Activated naive CD8-positive, alpha-beta T cell treated with anti-CD3 and anti-CD28 coated beads for 36 hours (primary cell): Measurements from ENCODE around the gene ZNF608. TPM values are rescaled to one million over a fixed set of nuclear protein-coding genes. Genes with fewer than 3 reads are reported as not detected.

Experiments used
- DNase-seq: peaks from one replicate; pipeline ENCODE4 v3.0.0; 2021
- H3K27ac Mint-ChIP-seq: one replicate; pipeline ENCODE4 v1.8.0; 2022; ENCODE audit warnings: mild to moderate bottlenecking, moderate library complexity, mixed read lengths
- H3K27me3 Mint-ChIP-seq: one replicate; pipeline ENCODE4 v1.8.0; 2022; ENCODE audit warnings: mild to moderate bottlenecking, mixed read lengths
- H3K36me3 Mint-ChIP-seq: one replicate; pipeline ENCODE4 v1.8.0; 2021; ENCODE audit warnings: mild to moderate bottlenecking, mixed read lengths
- H3K4me1 Mint-ChIP-seq: one replicate; pipeline ENCODE4 v1.8.0; 2021; ENCODE audit warnings: mixed read lengths
- H3K4me3 Mint-ChIP-seq: one replicate; pipeline ENCODE4 v1.8.0; 2022; ENCODE audit warnings: mild to moderate bottlenecking, moderate library complexity, mixed read lengths
- H3K9me3 Mint-ChIP-seq: one replicate; pipeline ENCODE4 v1.8.0; 2022; ENCODE audit warnings: mixed read lengths
- total RNA-seq, 2 experiments: library from RNA; stranded (reverse); gene quantifications; one replicate each; pipeline ENCODE4 v1.2.3, GENCODE V29; 2021

The ZNF608 gene
- total RNA-seq, 2 experiments from 2014 or later = 0.06 to 0.12 TPM

GRCh38 chr5:124721229-124721735 is 25.2 kb downstream of the ZNF608 start:
- no peak overlapping the region for H3K27ac Mint-ChIP-seq
- H3K4me1 Mint-ChIP-seq = no peaks in the 10 kb centered on the region
- H3K27me3 Mint-ChIP-seq = peaks cover 7% of the 10 kb centered on the region
- no peak for DNase-seq
- no peaks in the 10 kb centered on the region for H3K36me3 Mint-ChIP-seq
- no peaks in the 10 kb centered on the region for H3K9me3 Mint-ChIP-seq
- no peak overlapping the region for H3K4me3 Mint-ChIP-seq

GRCh38 chr5:124720593-124720992 is 25.8 kb downstream of the ZNF608 start:
- H3K4me3 Mint-ChIP-seq = no peak overlapping the region
- H3K27ac Mint-ChIP-seq = no peak overlapping the region
- H3K9me3 Mint-ChIP-seq = no peaks in the 10 kb centered on the region
- DNase-seq = no peak
- H3K27me3 Mint-ChIP-seq = peaks cover 4% of the 10 kb centered on the region
- H3K4me1 Mint-ChIP-seq = no peaks in the 10 kb centered on the region
- H3K36me3 Mint-ChIP-seq = no peaks in the 10 kb centered on the region

- DNase-seq = no peak
- H3K4me1 Mint-ChIP-seq = no peaks in the 10 kb centered on the region
Measured at GRCh38 chr5:124719113-124719967, 27.1 kb downstream of the ZNF608 start.

DNA sequence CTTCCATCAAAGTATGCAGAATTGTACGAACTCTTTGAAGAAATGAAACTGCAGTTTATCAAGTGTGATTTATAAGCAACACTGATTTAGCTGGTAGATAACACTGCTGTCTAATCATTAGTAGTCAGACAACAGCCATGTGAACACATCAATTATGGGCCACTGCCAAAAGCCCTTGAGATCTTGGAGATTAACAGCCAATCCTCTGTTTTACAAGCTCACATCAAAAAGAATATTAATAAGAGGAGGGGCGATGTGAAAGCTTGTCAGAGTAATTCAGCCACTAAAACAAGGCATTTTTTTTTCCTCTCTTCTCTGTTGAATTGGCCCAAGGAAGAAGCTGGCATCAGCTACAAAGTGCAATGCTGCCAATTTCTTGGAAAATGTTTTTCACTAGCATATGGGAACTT is 28.1 kb downstream of the ZNF608 start:
- H3K9me3 Mint-ChIP-seq = no peaks in the 10 kb centered on the region
- H3K27ac Mint-ChIP-seq = no peak overlapping the region
- H3K4me1 Mint-ChIP-seq = no peaks in the 10 kb centered on the region
- H3K4me3 Mint-ChIP-seq = no peak overlapping the region
- H3K27me3 Mint-ChIP-seq = peaks cover 4% of the 10 kb centered on the region
- no peaks in the 10 kb centered on the region for H3K36me3 Mint-ChIP-seq
- no peak for DNase-seq

More at GRCh38 chr5:124719113-124719967, 27.1 kb downstream of the ZNF608 start:
- Mint-ChIP-seq H3K9me3 (no peaks in the 10 kb centered on the region), H3K36me3 (no peaks in the 10 kb centered on the region), H3K4me3 (no peak overlapping the region), H3K27ac (no peak overlapping the region), H3K27me3 (peaks cover 4% of the 10 kb centered on the region)

- Mint-ChIP-seq H3K9me3 (no peaks in the 10 kb centered on the region), H3K27ac (no peak overlapping the region), H3K36me3 (no peaks in the 10 kb centered on the region), H3K4me3 (no peak overlapping the region), H3K27me3 (peaks cover under 1% of the 10 kb centered on the region), H3K4me1 (no peaks in the 10 kb centered on the region)
- DNase-seq = no peak
Measured at GRCh38 chr5:124716169-124716568, 30.3 kb downstream of the ZNF608 start.

DNA sequence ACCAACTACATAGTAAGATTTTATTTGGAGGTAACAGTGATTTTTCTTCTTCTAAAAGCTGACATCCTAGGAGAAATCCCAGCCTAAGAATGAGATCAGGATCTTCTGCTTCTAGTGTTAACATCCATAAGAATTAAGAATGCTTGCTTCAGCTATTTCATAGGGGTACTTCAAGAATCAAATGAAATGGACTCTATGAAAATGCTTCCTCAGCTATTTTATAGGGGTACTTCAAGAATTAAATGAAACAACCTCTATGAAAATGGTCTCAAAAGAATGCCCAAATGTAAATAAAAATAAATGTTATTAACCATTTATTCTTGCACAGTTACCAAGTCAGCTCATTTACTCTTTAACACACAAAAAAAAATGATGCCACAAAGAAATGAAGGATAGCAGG is 31.5 kb downstream of the ZNF608 start:
- Mint-ChIP-seq H3K27ac (no peak overlapping the region), H3K27me3 (no peaks in the 10 kb centered on the region), H3K4me3 (no peak overlapping the region), H3K9me3 (no peaks in the 10 kb centered on the region), H3K4me1 (no peaks in the 10 kb centered on the region), H3K36me3 (no peaks in the 10 kb centered on the region)
- DNase-seq = no peak

- no peaks in the 10 kb centered on the region for H3K9me3 Mint-ChIP-seq
- H3K4me1 Mint-ChIP-seq = no peaks in the 10 kb centered on the region
- DNase-seq = no peak
- no peaks in the 10 kb centered on the region for H3K27me3 Mint-ChIP-seq
- H3K36me3 Mint-ChIP-seq = no peaks in the 10 kb centered on the region
- H3K27ac Mint-ChIP-seq = no peak overlapping the region
- H3K4me3 Mint-ChIP-seq = no peak overlapping the region
Measured at GRCh38 chr5:124713595-124713994, 32.8 kb downstream of the ZNF608 start.

DNA sequence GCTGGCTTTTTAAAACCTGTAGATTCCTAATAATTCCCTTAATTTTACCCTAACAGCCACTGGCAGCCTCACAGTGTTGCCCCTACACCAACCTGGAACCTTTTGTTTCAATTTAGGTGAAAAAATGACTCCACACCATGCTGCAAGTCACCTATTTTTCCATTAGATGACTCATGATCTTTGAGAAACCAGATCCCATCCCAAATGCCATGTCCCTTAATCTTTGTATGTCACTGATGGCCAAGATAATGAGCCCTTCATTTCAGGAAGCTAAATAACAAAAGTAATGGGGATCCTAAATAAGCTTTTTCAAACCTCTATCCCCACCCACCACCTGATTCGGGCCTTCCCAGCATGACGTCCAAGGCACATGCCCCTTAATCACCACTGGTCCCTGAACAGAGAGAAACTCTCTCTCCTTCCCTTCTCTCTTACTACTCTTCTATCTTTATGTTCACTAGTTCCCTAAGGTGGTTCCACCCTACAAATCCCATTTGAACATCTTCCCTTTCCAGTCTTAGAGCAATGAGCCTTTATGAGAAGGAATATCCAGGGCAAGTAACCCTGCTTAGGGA is 33.6 kb downstream of the ZNF608 start:
- Mint-ChIP-seq H3K36me3 (no peaks in the 10 kb centered on the region), H3K27me3 (peaks cover 3% of the 10 kb centered on the region), H3K9me3 (no peaks in the 10 kb centered on the region), H3K27ac (no peak overlapping the region), H3K4me3 (no peak overlapping the region), H3K4me1 (no peaks in the 10 kb centered on the region)
- no peak for DNase-seq

GRCh38 chr5:124708086-124708485 is 38.4 kb downstream of the ZNF608 start:
- no peak overlapping the region for H3K27ac Mint-ChIP-seq
- no peak overlapping the region for H3K4me3 Mint-ChIP-seq
- DNase-seq = no peak
- no peaks in the 10 kb centered on the region for H3K4me1 Mint-ChIP-seq
- H3K36me3 Mint-ChIP-seq = no peaks in the 10 kb centered on the region
- peaks cover 23% of the 10 kb centered on the region for H3K27me3 Mint-ChIP-seq
- no peaks in the 10 kb centered on the region for H3K9me3 Mint-ChIP-seq

- Mint-ChIP-seq H3K36me3 (no peaks in the 10 kb centered on the region), H3K4me1 (no peaks in the 10 kb centered on the region), H3K27ac (no peak overlapping the region), H3K9me3 (no peaks in the 10 kb centered on the region), H3K27me3 (peaks cover 23% of the 10 kb centered on the region), H3K4me3 (no peak overlapping the region)
- no peak for DNase-seq
Measured at GRCh38 chr5:124707520-124707919, 38.9 kb downstream of the ZNF608 start.

GRCh38 chr5:124706729-124707361 is 39.6 kb downstream of the ZNF608 start:
- no peaks in the 10 kb centered on the region for H3K36me3 Mint-ChIP-seq
- no peaks in the 10 kb centered on the region for H3K9me3 Mint-ChIP-seq
- no peak overlapping the region for H3K4me3 Mint-ChIP-seq
- no peak for DNase-seq
- peaks cover 23% of the 10 kb centered on the region for H3K27me3 Mint-ChIP-seq
- no peaks in the 10 kb centered on the region for H3K4me1 Mint-ChIP-seq
- no peak overlapping the region for H3K27ac Mint-ChIP-seq

DNA sequence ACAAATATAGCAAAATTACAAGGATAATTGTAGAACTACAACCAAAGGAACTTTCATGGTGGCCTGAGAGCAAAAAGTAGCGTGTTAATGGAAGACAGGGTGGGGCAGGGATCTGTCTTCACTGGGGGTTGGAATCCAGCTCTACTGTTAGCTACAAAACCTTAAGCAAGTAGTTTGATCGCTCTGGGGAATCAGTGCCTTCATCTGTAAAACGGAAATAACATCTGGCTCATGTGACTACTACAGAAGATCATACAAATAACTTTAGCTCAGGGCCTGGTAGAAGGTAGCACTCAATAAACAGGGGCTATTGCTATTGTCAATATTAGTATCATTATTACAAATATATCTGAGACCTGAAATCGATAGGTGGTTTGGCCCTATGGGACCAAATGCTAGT is 40.4 kb downstream of the ZNF608 start:
- DNase-seq = no peak
- Mint-ChIP-seq H3K36me3 (no peaks in the 10 kb centered on the region), H3K27ac (no peak overlapping the region), H3K4me1 (no peaks in the 10 kb centered on the region), H3K4me3 (no peak overlapping the region), H3K27me3 (peaks cover 23% of the 10 kb centered on the region), H3K9me3 (no peaks in the 10 kb centered on the region)

DNA sequence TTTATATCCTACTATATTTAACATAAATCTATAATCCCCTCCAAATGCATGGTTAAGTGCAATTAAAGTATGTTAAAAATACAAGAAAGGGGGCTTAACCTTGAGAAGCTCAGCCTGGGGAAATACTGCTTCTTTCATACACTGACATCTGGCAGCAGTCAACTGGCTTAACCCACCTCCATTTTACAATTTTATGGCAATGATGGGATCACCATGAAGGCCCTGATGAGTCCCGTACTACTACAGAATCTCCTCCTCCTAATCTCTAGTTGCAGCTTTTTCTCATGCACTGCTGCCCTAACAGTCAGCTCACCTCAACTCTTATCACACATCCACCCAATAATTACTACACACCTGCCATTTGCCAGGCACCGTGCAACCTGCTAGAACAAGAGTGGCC is 40.9 kb downstream of the ZNF608 start:
- DNase-seq = no peak
- H3K27me3 Mint-ChIP-seq = peaks cover 26% of the 10 kb centered on the region
- H3K4me1 Mint-ChIP-seq = no peaks in the 10 kb centered on the region
- no peaks in the 10 kb centered on the region for H3K36me3 Mint-ChIP-seq
- H3K4me3 Mint-ChIP-seq = no peak overlapping the region
- no peak overlapping the region for H3K27ac Mint-ChIP-seq
- H3K9me3 Mint-ChIP-seq = no peaks in the 10 kb centered on the region

- DNase-seq = no peak
- Mint-ChIP-seq H3K9me3 (no peaks in the 10 kb centered on the region), H3K4me3 (no peak overlapping the region), H3K4me1 (no peaks in the 10 kb centered on the region), H3K36me3 (no peaks in the 10 kb centered on the region), H3K27me3 (peaks cover 31% of the 10 kb centered on the region), H3K27ac (no peak overlapping the region)
Measured at GRCh38 chr5:124704594-124705284, 41.7 kb downstream of the ZNF608 start.

- H3K27me3 Mint-ChIP-seq = peaks cover 33% of the 10 kb centered on the region
- no peak overlapping the region for H3K27ac Mint-ChIP-seq
- no peak overlapping the region for H3K4me3 Mint-ChIP-seq
- no peaks in the 10 kb centered on the region for H3K9me3 Mint-ChIP-seq
- H3K36me3 Mint-ChIP-seq = no peaks in the 10 kb centered on the region
- no peaks in the 10 kb centered on the region for H3K4me1 Mint-ChIP-seq
- no peak for DNase-seq
Measured at GRCh38 chr5:124703995-124704394, 42.4 kb downstream of the ZNF608 start.
